HCT116 (cell line): ENCODE measurements around the gene SMARCE1. TPM values are rescaled to one million over a fixed set of nuclear protein-coding genes. Genes with fewer than 3 reads are reported as not detected.

Experiments used
- ATAC-seq: fragments of 200-7000 bp; cut with Tn5 transposase; 2 replicates; pipeline ENCODE4 v1.9.1; 2020; ENCODE audit warnings: mild to moderate bottlenecking, moderate library complexity
- BruUV-seq: library from RNA; stranded (reverse); fragments of 400-500 nt; replicated peaks from 2 replicates; lab custom pipeline; 2021; lab: Mats Ljungman, UMichigan
- CTCF ChIA-PET: fragments of 300-600 bp; sonication (Branson Sonifier 250); formaldehyde crosslinking; loops from one replicate; lab custom pipeline; 2021; ENCODE audit warnings: antibody characterized with exemption; lab: Charles Lee
- POLR2A ChIA-PET: fragments of 300-600, 350-600 bp; sonication (Branson Sonifier 250); formaldehyde crosslinking; loops from one replicate; lab custom pipeline; 2021; ENCODE audit warnings: antibody characterized with exemption; lab: Charles Lee
- RAD21 ChIA-PET, 2 experiments: fragments of 300-600 bp; sonication (Branson Sonifier 250); formaldehyde crosslinking; loops; one replicate each; lab custom pipeline; 2023; ENCODE audit warnings: low total read pairs in 2 of 2; ENCODE audit not compliant: uncharacterized antibody in 2 of 2, unreplicated experiment in 2 of 2, low non-redundant PET in 1 of 2; lab: Charles Lee
- DNase-seq: peaks from one replicate; pipeline ENCODE4 v3.0.0-alpha.2; 2010; ENCODE audit warnings: low read depth, low spot score
- H2AFZ ChIP-seq: fragments of 200-600 bp; shearing (Covaris generic), sonication (generic); 2 replicates; pipeline ENCODE4 v1.6.1; 2017; ENCODE audit warnings: low read depth, mixed run types, mixed read lengths, antibody characterized with exemption, low read length; ENCODE audit not compliant: poor library complexity, severe bottlenecking
- H3K27ac ChIP-seq: 2 replicates; pipeline ENCODE4 v1.5.1; 2012; ENCODE audit warnings: low read depth, low read length
- H3K27me3 ChIP-seq: fragments of 200-600 bp; sonication (generic); 2 replicates; pipeline ENCODE4 v1.6.1; 2016; ENCODE audit warnings: mixed run types, low read length, mixed read lengths; ENCODE audit not compliant: insufficient read depth
- H3K36me3 ChIP-seq, 2 experiments: fragments of 200-500 bp in 1 of 2; fragments of 200-600 bp in 1 of 2; sonication (Bioruptor generic) in 1 of 2; sonication (generic) in 1 of 2; 2 replicates each; pipeline versions ENCODE4 v1.5.1 to v1.6.1; 2014 to 2016; ENCODE audit warnings: low read length in 2 of 2, inconsistent platforms in 1 of 2, mixed read lengths in 1 of 2, mixed run types in 1 of 2; ENCODE audit not compliant: insufficient read depth in 2 of 2, control insufficient read depth in 1 of 2
- H3K4me1 ChIP-seq, 2 experiments: fragments of 200-600 bp in 1 of 2; sonication (generic) in 1 of 2; 2 replicates each; pipeline versions ENCODE4 v1.5.1 to v1.6.1; 2012 to 2017; ENCODE audit warnings: low read length in 2 of 2, inconsistent platforms in 1 of 2, mild to moderate bottlenecking in 1 of 2, mixed read lengths in 1 of 2, mixed run types in 1 of 2, moderate library complexity in 1 of 2; ENCODE audit not compliant: insufficient read depth in 2 of 2, control insufficient read depth in 1 of 2
- H3K4me2 ChIP-seq: fragments of 200-600 bp; sonication (generic); 2 replicates; pipeline ENCODE4 v1.6.1; 2017; ENCODE audit warnings: mixed run types, low read length, mixed read lengths
- H3K4me3 ChIP-seq, 2 experiments: fragments of 200-600 bp in 1 of 2; sonication (generic) in 1 of 2; replicated peaks in 1 of 2; 2 replicates each; pipeline ENCODE4 v1.5.1; 2011 to 2016; ENCODE audit warnings: low read length in 2 of 2, control low read depth in 1 of 2, low read depth in 1 of 2, mild to moderate bottlenecking in 1 of 2, mixed read lengths in 1 of 2, mixed run types in 1 of 2
- H3K79me2 ChIP-seq: fragments of 200-600 bp; sonication (generic); 2 replicates; pipeline ENCODE4 v1.6.1; 2017; ENCODE audit warnings: mild to moderate bottlenecking, mixed run types, low read length, moderate library complexity, mixed read lengths; ENCODE audit not compliant: insufficient read depth
- H3K9ac ChIP-seq: fragments of 200-600 bp; sonication (generic); 2 replicates; pipeline ENCODE4 v1.6.1; 2016; ENCODE audit warnings: low read length, mixed read lengths
- H3K9me2 ChIP-seq: fragments of 200-600 bp; sonication (generic), shearing (Covaris generic); 2 replicates; pipeline ENCODE4 v1.6.1; 2017; ENCODE audit warnings: mixed run types, mild to moderate bottlenecking, moderate library complexity; ENCODE audit not compliant: insufficient read depth
- H3K9me3 ChIP-seq, 2 experiments: fragments of 200-500 bp in 1 of 2; fragments of 200-600 bp in 1 of 2; sonication (Bioruptor generic) in 1 of 2; sonication (generic) in 1 of 2; 2 replicates each; pipeline ENCODE4 v1.6.1; 2014 to 2017; ENCODE audit warnings: low read length in 2 of 2, mixed read lengths in 2 of 2, inconsistent platforms in 1 of 2, low read depth in 1 of 2, mild to moderate bottlenecking in 1 of 2, mixed run types in 1 of 2, moderate library complexity in 1 of 2; ENCODE audit not compliant: control insufficient read depth in 1 of 2, insufficient read depth in 1 of 2
- H4K20me1 ChIP-seq: fragments of 200-600 bp; sonication (generic), shearing (Covaris generic); 2 replicates; pipeline ENCODE4 v1.6.1; 2017; ENCODE audit warnings: mixed run types, mild to moderate bottlenecking, moderate library complexity; ENCODE audit not compliant: insufficient read depth
- CBX3 ChIP-seq: IDR thresholded peaks from 2 replicates; pipeline ENCODE4 v1.6.1; 2012; ENCODE audit warnings: low read depth
- CEBPB ChIP-seq: IDR thresholded peaks from 2 replicates; pipeline ENCODE4 v1.6.1; 2012; ENCODE audit warnings: low read depth
- EGR1 ChIP-seq: IDR thresholded peaks from 2 replicates; pipeline ENCODE4 v1.6.1; 2012; ENCODE audit warnings: low read depth
- ELF1 ChIP-seq: IDR thresholded peaks from 2 replicates; pipeline ENCODE4 v1.6.1; 2012; ENCODE audit warnings: low read depth, borderline replicate concordance
- POLR2A ChIP-seq: IDR thresholded peaks from 2 replicates; pipeline ENCODE4 v1.7.0; 2011; ENCODE audit warnings: borderline replicate concordance; ENCODE audit not compliant: insufficient read depth, insufficient read length; ENCODE audit errors: extremely low read depth
- POLR2AphosphoS5 ChIP-seq: IDR thresholded peaks from 2 replicates; pipeline ENCODE4 v1.6.1; 2011; ENCODE audit warnings: mild to moderate bottlenecking, low read depth, low read length, moderate library complexity
- RAD21 ChIP-seq: IDR thresholded peaks from 2 replicates; pipeline ENCODE4 v1.6.1; 2012; ENCODE audit warnings: low read depth, mild to moderate bottlenecking
- SIN3A ChIP-seq: IDR thresholded peaks from 2 replicates; pipeline ENCODE4 v1.6.1; 2012; ENCODE audit warnings: low read depth
- SP1 ChIP-seq: IDR thresholded peaks from 2 replicates; pipeline ENCODE4 v1.6.1; 2012; ENCODE audit warnings: low read depth
- ZFX ChIP-seq: fragments of 450-650 bp; IDR thresholded peaks from 2 replicates; pipeline ENCODE4 v1.6.1; 2017
- intact Hi-C: fragments of 100-400 bp; cut with micrococcal nuclease; formaldehyde crosslinking; loops from 2 replicates; pipeline ENCODE4 v1.10.0; 2022
- total RNA-seq: library from RNA; stranded (reverse); gene quantifications from one replicate; pipeline ENCODE4 v1.2.1, GENCODE V29; 2021; ENCODE audit not compliant: unreplicated experiment
- TF ChIP-seq, protein P1 (sequence below): IDR thresholded peaks from 2 replicates; pipeline ENCODE4 v1.6.1; 2012; ENCODE audit warnings: low read depth
- TF ChIP-seq, protein P2 (sequence below), 3 experiments: fragments of 200-600 bp in 1 of 3; sonication (generic) in 1 of 3; IDR thresholded peaks in 2 of 3; conservative IDR thresholded peaks in 1 of 3; 2 replicates each; pipeline ENCODE4 v1.5.1; 2012 to 2017; ENCODE audit warnings: low read depth in 2 of 3, low read length in 2 of 3, antibody characterized with exemption in 1 of 3, borderline replicate concordance in 1 of 3, control low read depth in 1 of 3, mild to moderate bottlenecking in 1 of 3, mixed read lengths in 1 of 3, mixed run types in 1 of 3, moderate library complexity in 1 of 3; ENCODE audit not compliant: insufficient read depth in 1 of 3
- TF ChIP-seq, protein P3 (sequence below): IDR thresholded peaks from 2 replicates; pipeline ENCODE4 v1.6.1; 2011; ENCODE audit warnings: mild to moderate bottlenecking, low read length, moderate library complexity; ENCODE audit not compliant: insufficient replicate concordance; ENCODE audit errors: extremely low read depth

Gene SMARCE1
- total RNA-seq, 1 experiment from 2014 or later, result 136 TPM

DNA sequence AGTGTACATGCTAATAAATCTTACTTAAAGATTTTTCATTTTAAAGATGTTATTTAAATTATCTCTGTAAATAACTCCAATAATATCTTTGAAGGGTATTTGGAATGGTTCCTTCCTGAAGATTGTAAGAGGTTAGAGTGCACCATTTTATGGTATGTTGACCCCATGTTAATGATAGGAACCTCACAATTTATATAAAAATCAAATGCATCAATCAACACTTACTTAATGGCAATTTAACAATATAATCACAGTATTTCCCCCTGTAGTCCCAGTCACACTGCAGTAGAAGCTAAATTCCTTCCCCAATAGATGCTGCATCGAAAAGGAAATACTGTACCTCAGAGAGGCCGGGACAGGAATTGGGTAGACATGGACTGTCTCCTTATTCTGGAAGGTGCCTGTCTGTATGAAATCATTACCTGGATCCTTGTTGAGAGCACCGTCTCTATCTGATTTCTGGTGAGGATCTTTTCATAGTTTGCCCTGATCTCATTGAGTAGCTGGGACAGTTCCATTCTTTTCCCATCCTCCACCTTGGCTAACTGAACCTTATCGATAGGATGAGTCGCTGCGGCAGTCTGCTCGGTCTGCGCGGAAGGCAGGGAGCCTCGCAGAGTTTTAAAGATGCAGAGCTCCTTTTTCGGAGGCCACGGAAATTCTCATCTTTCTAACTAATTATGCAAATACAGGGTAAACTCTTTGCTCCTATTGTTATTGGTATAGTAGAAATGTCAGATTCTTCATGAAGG, 17.1 kb upstream of the SMARCE1 start, which contains the start of gene KRT222:
TSS of gene KRT222 (minus strand) at position 596 of the 752 bp plus-strand sequence. CDS start at position 518, 78 bp downstream.
- POLR2A ChIA-PET, result interaction anchor here (0.6 to 1.4 kb wide), 2 partner anchors 25 to 926 kb away, joined by 3 to 4 read pairs; no protein-coding TSS in a partner anchor
- peak; percentile 27 for TF ChIP-seq POLR2A
- TF ChIP-seq RAD21, result no peak
- no peak for TF ChIP-seq ZFX
- no peak for TF ChIP-seq SIN3A
- TF ChIP-seq, protein P1, sequence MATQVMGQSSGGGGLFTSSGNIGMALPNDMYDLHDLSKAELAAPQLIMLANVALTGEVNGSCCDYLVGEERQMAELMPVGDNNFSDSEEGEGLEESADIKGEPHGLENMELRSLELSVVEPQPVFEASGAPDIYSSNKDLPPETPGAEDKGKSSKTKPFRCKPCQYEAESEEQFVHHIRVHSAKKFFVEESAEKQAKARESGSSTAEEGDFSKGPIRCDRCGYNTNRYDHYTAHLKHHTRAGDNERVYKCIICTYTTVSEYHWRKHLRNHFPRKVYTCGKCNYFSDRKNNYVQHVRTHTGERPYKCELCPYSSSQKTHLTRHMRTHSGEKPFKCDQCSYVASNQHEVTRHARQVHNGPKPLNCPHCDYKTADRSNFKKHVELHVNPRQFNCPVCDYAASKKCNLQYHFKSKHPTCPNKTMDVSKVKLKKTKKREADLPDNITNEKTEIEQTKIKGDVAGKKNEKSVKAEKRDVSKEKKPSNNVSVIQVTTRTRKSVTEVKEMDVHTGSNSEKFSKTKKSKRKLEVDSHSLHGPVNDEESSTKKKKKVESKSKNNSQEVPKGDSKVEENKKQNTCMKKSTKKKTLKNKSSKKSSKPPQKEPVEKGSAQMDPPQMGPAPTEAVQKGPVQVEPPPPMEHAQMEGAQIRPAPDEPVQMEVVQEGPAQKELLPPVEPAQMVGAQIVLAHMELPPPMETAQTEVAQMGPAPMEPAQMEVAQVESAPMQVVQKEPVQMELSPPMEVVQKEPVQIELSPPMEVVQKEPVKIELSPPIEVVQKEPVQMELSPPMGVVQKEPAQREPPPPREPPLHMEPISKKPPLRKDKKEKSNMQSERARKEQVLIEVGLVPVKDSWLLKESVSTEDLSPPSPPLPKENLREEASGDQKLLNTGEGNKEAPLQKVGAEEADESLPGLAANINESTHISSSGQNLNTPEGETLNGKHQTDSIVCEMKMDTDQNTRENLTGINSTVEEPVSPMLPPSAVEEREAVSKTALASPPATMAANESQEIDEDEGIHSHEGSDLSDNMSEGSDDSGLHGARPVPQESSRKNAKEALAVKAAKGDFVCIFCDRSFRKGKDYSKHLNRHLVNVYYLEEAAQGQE, result no peak
- TF ChIP-seq CBX3, result no peak
- TF ChIP-seq CEBPB, result 0 out of 2 replicates have a peak, but pooled peaks have one; percentile 13
- TF ChIP-seq ELF1, result no peak
- TF ChIP-seq, protein P2, sequence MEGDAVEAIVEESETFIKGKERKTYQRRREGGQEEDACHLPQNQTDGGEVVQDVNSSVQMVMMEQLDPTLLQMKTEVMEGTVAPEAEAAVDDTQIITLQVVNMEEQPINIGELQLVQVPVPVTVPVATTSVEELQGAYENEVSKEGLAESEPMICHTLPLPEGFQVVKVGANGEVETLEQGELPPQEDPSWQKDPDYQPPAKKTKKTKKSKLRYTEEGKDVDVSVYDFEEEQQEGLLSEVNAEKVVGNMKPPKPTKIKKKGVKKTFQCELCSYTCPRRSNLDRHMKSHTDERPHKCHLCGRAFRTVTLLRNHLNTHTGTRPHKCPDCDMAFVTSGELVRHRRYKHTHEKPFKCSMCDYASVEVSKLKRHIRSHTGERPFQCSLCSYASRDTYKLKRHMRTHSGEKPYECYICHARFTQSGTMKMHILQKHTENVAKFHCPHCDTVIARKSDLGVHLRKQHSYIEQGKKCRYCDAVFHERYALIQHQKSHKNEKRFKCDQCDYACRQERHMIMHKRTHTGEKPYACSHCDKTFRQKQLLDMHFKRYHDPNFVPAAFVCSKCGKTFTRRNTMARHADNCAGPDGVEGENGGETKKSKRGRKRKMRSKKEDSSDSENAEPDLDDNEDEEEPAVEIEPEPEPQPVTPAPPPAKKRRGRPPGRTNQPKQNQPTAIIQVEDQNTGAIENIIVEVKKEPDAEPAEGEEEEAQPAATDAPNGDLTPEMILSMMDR (IDR thresholded peaks at IDR 0.05 in 2 of 3, conservative IDR thresholded peaks at IDR 0.05 in 1 of 3; ENCODE audit: borderline replicate concordance in 1 of 3, insufficient read depth in 1 of 3, low read depth in 2 of 3, low read length in 2 of 3), result no peak
- no peak for TF ChIP-seq EGR1
- no peak for TF ChIP-seq SP1
- peak; percentile 59 for TF ChIP-seq POLR2AphosphoS5
- TF ChIP-seq, protein P3, sequence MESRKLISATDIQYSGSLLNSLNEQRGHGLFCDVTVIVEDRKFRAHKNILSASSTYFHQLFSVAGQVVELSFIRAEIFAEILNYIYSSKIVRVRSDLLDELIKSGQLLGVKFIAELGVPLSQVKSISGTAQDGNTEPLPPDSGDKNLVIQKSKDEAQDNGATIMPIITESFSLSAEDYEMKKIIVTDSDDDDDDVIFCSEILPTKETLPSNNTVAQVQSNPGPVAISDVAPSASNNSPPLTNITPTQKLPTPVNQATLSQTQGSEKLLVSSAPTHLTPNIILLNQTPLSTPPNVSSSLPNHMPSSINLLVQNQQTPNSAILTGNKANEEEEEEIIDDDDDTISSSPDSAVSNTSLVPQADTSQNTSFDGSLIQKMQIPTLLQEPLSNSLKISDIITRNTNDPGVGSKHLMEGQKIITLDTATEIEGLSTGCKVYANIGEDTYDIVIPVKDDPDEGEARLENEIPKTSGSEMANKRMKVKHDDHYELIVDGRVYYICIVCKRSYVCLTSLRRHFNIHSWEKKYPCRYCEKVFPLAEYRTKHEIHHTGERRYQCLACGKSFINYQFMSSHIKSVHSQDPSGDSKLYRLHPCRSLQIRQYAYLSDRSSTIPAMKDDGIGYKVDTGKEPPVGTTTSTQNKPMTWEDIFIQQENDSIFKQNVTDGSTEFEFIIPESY, result no peak
- TF ChIP-seq, all 23 proteins: peak for 3
- DNase-seq (peak; percentile 1), ATAC-seq (peak; percentile 93)
- Histone ChIP-seq H3K4me3 (peak within 1 kb of the TSS; percentile 61 to 68), H3K27ac (no peak within 1 kb of the TSS), H3K9me3 (no peaks in the 10 kb centered on the region), H3K4me1 (peaks cover 0 to 5% of the 10 kb centered on the region in 2 experiments; a peak in 1 of 4 replicates), H2AFZ (peak within 1 kb of the TSS; percentile 90), H4K20me1 (no peaks in the 10 kb centered on the region), H3K9ac (peak within 1 kb of the TSS; percentile 55), H3K79me2 (no peaks in the 10 kb centered on the region), H3K36me3 (no peaks in the 10 kb centered on the region), H3K27me3 (no peaks in the 10 kb centered on the region), H3K9me2 (no peaks in the 10 kb centered on the region), H3K4me2 (peak within 1 kb of the TSS; percentile 87)
- TSS peak; percentile 88 for BruUV-seq
- CTCF ChIA-PET, result interaction anchor here (1.0 kb wide), 1 partner anchor 45 kb away, joined by 3 read pairs; no protein-coding TSS in a partner anchor
- RAD21 ChIA-PET, result no interaction called here
- intact Hi-C loops, result no loop called here
